ENCODE results near the gene RBM7. TPM values are rescaled to one million over a fixed set of nuclear protein-coding genes. Genes with fewer than 3 reads are reported as not detected.
A peak's percentile ranks its signal among the peaks of the same experiment; 100 is the strongest.

RBM7 gene
- 46.6 TPM for polyA plus RNA-seq (2013, experiment 1 of 2)
- polyA plus RNA-seq (2013, experiment 2 of 2) = 48.4 TPM

- Histone ChIP-seq H2BK5ac (ENCODE audit: low read depth, low read length, poor library complexity, severe bottlenecking) (peak within 1 kb of the TSS; percentile 94), H3K14ac (ENCODE audit: low read length in 2 of 2) (peak within 1 kb of the TSS in 1 of 2 experiments; percentile 92), H4K8ac (ENCODE audit: low read length) (peak within 1 kb of the TSS; percentile 94), H2AFZ (ENCODE audit: low read depth, low read length) (peak within 1 kb of the TSS; percentile 8), H2BK15ac (ENCODE audit: low read depth, poor library complexity, severe bottlenecking) (peak within 1 kb of the TSS; percentile 93), H2AK5ac (ENCODE audit: low read length, severe bottlenecking) (peak within 1 kb of the TSS; percentile 72), H3K4me3 (ENCODE audit: insufficient read depth in 1 of 2, low read depth in 1 of 2, low read length in 2 of 2) (peak within 1 kb of the TSS; percentile 77 to 90), H3K18ac (ENCODE audit: low read depth in 1 of 2, low read length in 2 of 2) (peak within 1 kb of the TSS; percentile 98 to 99), H3K79me1 (replicated peaks; ENCODE audit: low read length, poor library complexity, severe bottlenecking) (peaks cover 3% of the 10 kb centered on the region), H3K36me3 (ENCODE audit: control insufficient read depth in 1 of 2, insufficient read depth in 2 of 2, low read depth in 1 of 2, low read length in 2 of 2) (peaks cover 0 to 27% of the 10 kb centered on the region in 2 experiments), H3K27me3 (ENCODE audit: control insufficient read depth in 1 of 2, insufficient read depth in 1 of 2, low read length in 2 of 2) (no peaks in the 10 kb centered on the region), H3K9me3 (ENCODE audit: control insufficient read depth, low read length) (no peaks in the 10 kb centered on the region), H3K4me1 (ENCODE audit: control insufficient read depth, insufficient read depth, low read depth, low read length) (no peaks in the 10 kb centered on the region), H2BK120ac (ENCODE audit: low read depth, low read length) (peak within 1 kb of the TSS; percentile 55), H3K23ac (ENCODE audit: low read length in 2 of 2) (peak within 1 kb of the TSS in 1 of 2 experiments; percentile 66), H3K27ac (ENCODE audit: low read length, poor library complexity, severe bottlenecking) (peak within 1 kb of the TSS; percentile 99), H3K4me2 (ENCODE audit: low read length, poor library complexity, severe bottlenecking) (peak within 1 kb of the TSS; percentile 61), H3K9ac (ENCODE audit: low read length) (peak within 1 kb of the TSS; percentile 96), H3K4ac (ENCODE audit: low read depth in 1 of 2, low read length in 2 of 2) (peak within 1 kb of the TSS; percentile 91 to 97), H2BK12ac (ENCODE audit: low read length in 2 of 2) (peak within 1 kb of the TSS; percentile 28 to 49), H4K91ac (ENCODE audit: low read length) (peak within 1 kb of the TSS; percentile 97)
- peak; percentile 99 for DNase-seq
- WGBS = under 1% methylated on average over 65 of the region's 65 CpGs
Measured at GRCh38 chr11:114400216-114400914, at the start of gene RBM7, which contains the start of gene C11orf71. RBM7 (plus strand) TSS chr11:114400666; CDS start chr11:114400672, 6 bp downstream. C11orf71 (minus strand) TSS chr11:114400511; CDS start chr11:114400331, 180 bp downstream.

- H2AFZ ChIP-seq (ENCODE audit: low read depth, low read length) = no peak overlapping the region
- H3K79me1 ChIP-seq (replicated peaks; ENCODE audit: low read length, poor library complexity, severe bottlenecking) = no peaks in the 10 kb centered on the region
- H3K18ac ChIP-seq (ENCODE audit: low read depth in 1 of 2, low read length in 2 of 2) = no peak overlapping the region
- 100% methylated on average over 2 of the region's 3 CpGs for WGBS
- H4K8ac ChIP-seq (ENCODE audit: low read length) = no peak overlapping the region
- no peak overlapping the region for H2BK120ac ChIP-seq (ENCODE audit: low read depth, low read length)
- H2AK5ac ChIP-seq (ENCODE audit: low read length, severe bottlenecking) = no peak overlapping the region
- H3K9ac ChIP-seq (ENCODE audit: low read length) = no peak overlapping the region
- no peak for DNase-seq
- no peak overlapping the region for H3K4me2 ChIP-seq (ENCODE audit: low read length, poor library complexity, severe bottlenecking)
- no peaks in the 10 kb centered on the region for H3K27me3 ChIP-seq (ENCODE audit: control insufficient read depth in 1 of 2, insufficient read depth in 1 of 2, low read length in 2 of 2)
- peaks cover 3% of the 10 kb centered on the region for H3K4me1 ChIP-seq (ENCODE audit: control insufficient read depth, insufficient read depth, low read depth, low read length)
- H3K4me3 ChIP-seq (ENCODE audit: insufficient read depth in 1 of 2, low read depth in 1 of 2, low read length in 2 of 2) = no peak overlapping the region
- H3K27ac ChIP-seq (ENCODE audit: low read length, poor library complexity, severe bottlenecking) = peak overlapping the region; percentile 62
- no peaks in the 10 kb centered on the region for H3K36me3 ChIP-seq (ENCODE audit: control insufficient read depth in 1 of 2, insufficient read depth in 2 of 2, low read depth in 1 of 2, low read length in 2 of 2)
- no peak overlapping the region for H3K23ac ChIP-seq (ENCODE audit: low read length in 2 of 2)
- H2BK5ac ChIP-seq (ENCODE audit: low read depth, low read length, poor library complexity, severe bottlenecking) = no peak overlapping the region
- H3K4ac ChIP-seq (ENCODE audit: low read depth in 1 of 2, low read length in 2 of 2) = no peak overlapping the region
- no peak overlapping the region for H3K14ac ChIP-seq (ENCODE audit: low read length in 2 of 2)
- no peak overlapping the region for H2BK15ac ChIP-seq (ENCODE audit: low read depth, poor library complexity, severe bottlenecking)
- H4K91ac ChIP-seq (ENCODE audit: low read length) = no peak overlapping the region
- H3K9me3 ChIP-seq (ENCODE audit: control insufficient read depth, low read length) = no peaks in the 10 kb centered on the region
- no peak overlapping the region for H2BK12ac ChIP-seq (ENCODE audit: low read length in 2 of 2)
Measured at GRCh38 chr11:114353443-114353842, 47.0 kb upstream of the RBM7 start.

- H2BK120ac ChIP-seq (ENCODE audit: low read depth, low read length) = no peak overlapping the region
- H3K4me1 ChIP-seq (ENCODE audit: control insufficient read depth, insufficient read depth, low read depth, low read length) = no peaks in the 10 kb centered on the region
- no peak overlapping the region for H3K9ac ChIP-seq (ENCODE audit: low read length)
- H2BK5ac ChIP-seq (ENCODE audit: low read depth, low read length, poor library complexity, severe bottlenecking) = no peak overlapping the region
- no peak overlapping the region for H3K4ac ChIP-seq (ENCODE audit: low read depth in 1 of 2, low read length in 2 of 2)
- H3K79me1 ChIP-seq (replicated peaks; ENCODE audit: low read length, poor library complexity, severe bottlenecking) = no peaks in the 10 kb centered on the region
- no peak overlapping the region for H3K18ac ChIP-seq (ENCODE audit: low read depth in 1 of 2, low read length in 2 of 2)
- no peak overlapping the region for H4K8ac ChIP-seq (ENCODE audit: low read length)
- no peak overlapping the region for H2BK15ac ChIP-seq (ENCODE audit: low read depth, poor library complexity, severe bottlenecking)
- H4K91ac ChIP-seq (ENCODE audit: low read length) = no peak overlapping the region
- H2BK12ac ChIP-seq (ENCODE audit: low read length in 2 of 2) = no peak overlapping the region
- no peak overlapping the region for H3K23ac ChIP-seq (ENCODE audit: low read length in 2 of 2)
- WGBS = 88% methylated on average over 1 of the region's 3 CpGs
- no peak overlapping the region for H3K4me3 ChIP-seq (ENCODE audit: insufficient read depth in 1 of 2, low read depth in 1 of 2, low read length in 2 of 2)
- H3K9me3 ChIP-seq (ENCODE audit: control insufficient read depth, low read length) = no peaks in the 10 kb centered on the region
- peak overlapping the region; percentile 62 for H3K27ac ChIP-seq (ENCODE audit: low read length, poor library complexity, severe bottlenecking)
- H3K27me3 ChIP-seq (ENCODE audit: control insufficient read depth in 1 of 2, insufficient read depth in 1 of 2, low read length in 2 of 2) = no peaks in the 10 kb centered on the region
- H3K4me2 ChIP-seq (ENCODE audit: low read length, poor library complexity, severe bottlenecking) = no peak overlapping the region
- no peaks in the 10 kb centered on the region for H3K36me3 ChIP-seq (ENCODE audit: control insufficient read depth in 1 of 2, insufficient read depth in 2 of 2, low read depth in 1 of 2, low read length in 2 of 2)
- H3K14ac ChIP-seq (ENCODE audit: low read length in 2 of 2) = no peak overlapping the region
- peak; percentile 37 for DNase-seq
- H2AK5ac ChIP-seq (ENCODE audit: low read length, severe bottlenecking) = no peak overlapping the region
- no peak overlapping the region for H2AFZ ChIP-seq (ENCODE audit: low read depth, low read length)
Measured at GRCh38 chr11:114354076-114354475, 46.4 kb upstream of the RBM7 start.

- no peak for DNase-seq
- no peaks in the 10 kb centered on the region for H3K36me3 ChIP-seq (ENCODE audit: control insufficient read depth in 1 of 2, insufficient read depth in 2 of 2, low read depth in 1 of 2, low read length in 2 of 2)
- no peak overlapping the region for H4K91ac ChIP-seq (ENCODE audit: low read length)
- H3K27ac ChIP-seq (ENCODE audit: low read length, poor library complexity, severe bottlenecking) = no peak overlapping the region
- no peak overlapping the region for H2AK5ac ChIP-seq (ENCODE audit: low read length, severe bottlenecking)
- no peak overlapping the region for H3K4me2 ChIP-seq (ENCODE audit: low read length, poor library complexity, severe bottlenecking)
- no CpG with 5 or more reads among the region's 1 CpG for WGBS
- H3K14ac ChIP-seq (ENCODE audit: low read length in 2 of 2) = no peak overlapping the region
- H2AFZ ChIP-seq (ENCODE audit: low read depth, low read length) = no peak overlapping the region
- no peaks in the 10 kb centered on the region for H3K4me1 ChIP-seq (ENCODE audit: control insufficient read depth, insufficient read depth, low read depth, low read length)
- no peak overlapping the region for H2BK12ac ChIP-seq (ENCODE audit: low read length in 2 of 2)
- H2BK15ac ChIP-seq (ENCODE audit: low read depth, poor library complexity, severe bottlenecking) = no peak overlapping the region
- H3K27me3 ChIP-seq (ENCODE audit: control insufficient read depth in 1 of 2, insufficient read depth in 1 of 2, low read length in 2 of 2) = no peaks in the 10 kb centered on the region
- H3K4me3 ChIP-seq (ENCODE audit: insufficient read depth in 1 of 2, low read depth in 1 of 2, low read length in 2 of 2) = no peak overlapping the region
- no peak overlapping the region for H3K9ac ChIP-seq (ENCODE audit: low read length)
- H3K9me3 ChIP-seq (ENCODE audit: control insufficient read depth, low read length) = no peaks in the 10 kb centered on the region
- H3K23ac ChIP-seq (ENCODE audit: low read length in 2 of 2) = no peak overlapping the region
- no peak overlapping the region for H3K4ac ChIP-seq (ENCODE audit: low read depth in 1 of 2, low read length in 2 of 2)
- H3K79me1 ChIP-seq (replicated peaks; ENCODE audit: low read length, poor library complexity, severe bottlenecking) = no peaks in the 10 kb centered on the region
- H2BK5ac ChIP-seq (ENCODE audit: low read depth, low read length, poor library complexity, severe bottlenecking) = no peak overlapping the region
- no peak overlapping the region for H3K18ac ChIP-seq (ENCODE audit: low read depth in 1 of 2, low read length in 2 of 2)
- no peak overlapping the region for H2BK120ac ChIP-seq (ENCODE audit: low read depth, low read length)
- H4K8ac ChIP-seq (ENCODE audit: low read length) = no peak overlapping the region
Measured at GRCh38 chr11:114358716-114359115, 41.8 kb upstream of the RBM7 start.

All from mesenchymal stem cell (in vitro differentiated cells and primary cell).